ENCODE measurements around the gene MACROD2.

MACROD2 gene

DNA sequence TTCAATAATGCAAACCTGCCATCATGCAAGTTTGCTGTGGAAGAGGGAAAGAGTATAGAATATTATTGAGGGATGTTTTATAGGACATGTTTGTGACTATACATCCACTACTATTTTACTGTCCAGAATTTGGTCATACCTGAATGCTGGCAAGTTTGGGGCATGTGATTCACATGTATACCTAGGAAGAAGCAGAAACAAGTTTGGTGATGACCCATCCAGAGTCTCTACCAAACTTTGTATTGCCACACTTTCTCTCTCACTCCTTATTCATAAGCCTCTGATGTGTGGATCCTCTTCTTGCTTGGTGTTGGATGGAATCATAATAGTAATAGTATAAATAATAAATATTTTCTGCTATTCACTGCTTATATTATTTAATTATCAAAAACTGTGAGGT lies 450.6 kb downstream of the MACROD2 start:
- H3K36me3 ChIP-seq, result no peaks in the 10 kb centered on the region
- no peak overlapping the region for H3K27ac ChIP-seq
- no peaks in the 10 kb centered on the region for H3K9me3 ChIP-seq
- H3K4me1 ChIP-seq (ENCODE audit: control insufficient read depth in 1 of 2, insufficient read depth in 1 of 2, low read depth in 1 of 2, low read length in 1 of 2), result no peaks in the 10 kb centered on the region
- H3K4me3 ChIP-seq (ENCODE audit: low read depth in 1 of 2, low read length in 1 of 2), result no peak overlapping the region
- no peaks in the 10 kb centered on the region for H3K27me3 ChIP-seq
- TF ChIP-seq, protein P1, sequence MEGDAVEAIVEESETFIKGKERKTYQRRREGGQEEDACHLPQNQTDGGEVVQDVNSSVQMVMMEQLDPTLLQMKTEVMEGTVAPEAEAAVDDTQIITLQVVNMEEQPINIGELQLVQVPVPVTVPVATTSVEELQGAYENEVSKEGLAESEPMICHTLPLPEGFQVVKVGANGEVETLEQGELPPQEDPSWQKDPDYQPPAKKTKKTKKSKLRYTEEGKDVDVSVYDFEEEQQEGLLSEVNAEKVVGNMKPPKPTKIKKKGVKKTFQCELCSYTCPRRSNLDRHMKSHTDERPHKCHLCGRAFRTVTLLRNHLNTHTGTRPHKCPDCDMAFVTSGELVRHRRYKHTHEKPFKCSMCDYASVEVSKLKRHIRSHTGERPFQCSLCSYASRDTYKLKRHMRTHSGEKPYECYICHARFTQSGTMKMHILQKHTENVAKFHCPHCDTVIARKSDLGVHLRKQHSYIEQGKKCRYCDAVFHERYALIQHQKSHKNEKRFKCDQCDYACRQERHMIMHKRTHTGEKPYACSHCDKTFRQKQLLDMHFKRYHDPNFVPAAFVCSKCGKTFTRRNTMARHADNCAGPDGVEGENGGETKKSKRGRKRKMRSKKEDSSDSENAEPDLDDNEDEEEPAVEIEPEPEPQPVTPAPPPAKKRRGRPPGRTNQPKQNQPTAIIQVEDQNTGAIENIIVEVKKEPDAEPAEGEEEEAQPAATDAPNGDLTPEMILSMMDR (IDR thresholded peaks at IDR 0.05), result no peak

DNA sequence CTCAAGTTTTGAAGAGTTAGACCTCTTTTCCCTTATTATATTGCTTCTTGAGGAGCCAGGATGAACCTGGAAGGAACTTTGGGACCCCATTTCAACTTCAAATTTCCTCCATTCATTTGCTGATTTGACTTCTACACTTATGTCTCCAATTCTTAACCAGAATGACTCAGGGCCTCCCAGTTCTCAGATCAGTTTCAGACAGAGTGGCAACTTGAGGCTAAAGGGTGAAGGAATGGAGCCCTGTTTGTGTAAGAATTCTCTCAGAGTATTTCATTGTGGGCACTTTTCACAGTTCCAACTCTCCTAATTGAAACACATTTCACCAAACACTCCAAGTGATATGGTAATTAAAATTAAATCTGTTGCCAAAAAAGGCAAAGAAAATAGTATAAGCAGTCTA lies 451.1 kb downstream of the MACROD2 start:
- H3K36me3 ChIP-seq, result no peaks in the 10 kb centered on the region
- H3K27me3 ChIP-seq, result no peaks in the 10 kb centered on the region
- no peaks in the 10 kb centered on the region for H3K4me1 ChIP-seq (ENCODE audit: control insufficient read depth in 1 of 2, insufficient read depth in 1 of 2, low read depth in 1 of 2, low read length in 1 of 2)
- TF ChIP-seq, protein P1 (IDR thresholded peaks at IDR 0.05), result no peak
- H3K27ac ChIP-seq, result no peak overlapping the region
- H3K4me3 ChIP-seq (ENCODE audit: low read depth in 1 of 2, low read length in 1 of 2), result no peak overlapping the region
- no peaks in the 10 kb centered on the region for H3K9me3 ChIP-seq

DNA sequence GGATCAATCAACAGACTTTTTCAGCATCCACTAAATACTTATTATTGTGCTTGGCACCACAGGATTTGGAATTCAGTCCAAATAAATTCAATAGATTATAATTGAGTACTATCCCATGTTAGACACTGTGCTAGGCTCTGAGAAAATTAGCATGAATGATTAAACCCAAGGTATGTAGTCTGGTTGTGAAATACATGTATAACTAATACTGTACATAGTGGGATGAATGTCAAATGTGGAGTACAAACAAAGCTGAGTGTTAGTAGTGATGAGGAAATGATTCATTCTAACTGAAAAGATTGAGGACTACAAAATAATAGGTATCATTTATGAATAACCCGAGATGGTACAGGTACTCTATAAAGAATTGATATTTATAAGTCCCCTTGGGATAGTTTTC lies 454.0 kb downstream of the MACROD2 start:
- H3K4me3 ChIP-seq (ENCODE audit: low read depth in 1 of 2, low read length in 1 of 2), result no peak overlapping the region
- TF ChIP-seq, protein P1 (IDR thresholded peaks at IDR 0.05), result no peak
- H3K36me3 ChIP-seq, result no peaks in the 10 kb centered on the region
- H3K27ac ChIP-seq, result no peak overlapping the region
- H3K9me3 ChIP-seq, result no peaks in the 10 kb centered on the region
- no peaks in the 10 kb centered on the region for H3K27me3 ChIP-seq
- no peaks in the 10 kb centered on the region for H3K4me1 ChIP-seq (ENCODE audit: control insufficient read depth in 1 of 2, insufficient read depth in 1 of 2, low read depth in 1 of 2, low read length in 1 of 2)

DNA sequence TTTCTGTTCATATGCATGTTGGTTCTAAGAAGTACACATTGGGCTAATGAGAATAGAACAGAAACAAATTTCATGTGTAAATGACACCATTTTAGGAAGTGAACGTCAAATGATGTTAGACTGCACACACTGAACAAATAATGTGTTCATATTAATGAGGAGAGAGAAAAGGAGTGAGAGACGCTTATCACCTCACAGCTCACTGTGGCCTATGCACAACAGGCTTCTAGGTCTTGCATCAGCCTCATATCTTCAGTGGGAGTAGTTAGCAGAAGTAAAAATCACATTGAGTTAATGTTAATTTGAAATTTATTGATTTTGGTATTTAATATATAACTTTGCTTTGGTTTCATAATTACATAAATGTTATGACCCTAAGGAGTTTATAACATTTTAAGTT lies 454.9 kb downstream of the MACROD2 start:
- Histone ChIP-seq H3K27ac (no peak overlapping the region), H3K4me1 (ENCODE audit: control insufficient read depth in 1 of 2, insufficient read depth in 1 of 2, low read depth in 1 of 2, low read length in 1 of 2) (no peaks in the 10 kb centered on the region), H3K4me3 (ENCODE audit: low read depth in 1 of 2, low read length in 1 of 2) (no peak overlapping the region), H3K9me3 (no peaks in the 10 kb centered on the region), H3K36me3 (no peaks in the 10 kb centered on the region), H3K27me3 (no peaks in the 10 kb centered on the region)
- TF ChIP-seq, protein P1 (IDR thresholded peaks at IDR 0.05), result no peak

DNA sequence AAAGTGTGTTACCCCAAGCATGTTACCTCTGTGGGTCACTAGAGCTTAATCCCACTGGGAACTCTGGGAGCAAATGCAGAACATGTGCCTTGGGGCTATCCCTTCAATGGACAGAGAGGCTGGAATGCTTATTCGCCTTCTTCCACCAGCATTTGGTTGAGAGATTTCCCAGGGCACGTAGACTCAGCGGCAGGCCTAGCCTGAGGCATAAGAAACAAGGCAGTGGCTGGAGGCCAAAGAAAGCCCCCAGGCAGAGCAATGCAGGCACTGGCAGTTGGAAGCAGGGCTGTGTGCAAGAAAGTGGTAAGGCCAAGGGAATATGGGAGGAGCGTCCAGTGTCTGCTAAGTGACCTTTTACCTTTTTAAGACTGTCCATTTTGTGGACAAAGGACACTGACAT lies 456.1 kb downstream of the MACROD2 start:
- TF ChIP-seq, protein P1 (IDR thresholded peaks at IDR 0.05), result no peak
- no peak overlapping the region for H3K27ac ChIP-seq
- no peaks in the 10 kb centered on the region for H3K27me3 ChIP-seq

DNA sequence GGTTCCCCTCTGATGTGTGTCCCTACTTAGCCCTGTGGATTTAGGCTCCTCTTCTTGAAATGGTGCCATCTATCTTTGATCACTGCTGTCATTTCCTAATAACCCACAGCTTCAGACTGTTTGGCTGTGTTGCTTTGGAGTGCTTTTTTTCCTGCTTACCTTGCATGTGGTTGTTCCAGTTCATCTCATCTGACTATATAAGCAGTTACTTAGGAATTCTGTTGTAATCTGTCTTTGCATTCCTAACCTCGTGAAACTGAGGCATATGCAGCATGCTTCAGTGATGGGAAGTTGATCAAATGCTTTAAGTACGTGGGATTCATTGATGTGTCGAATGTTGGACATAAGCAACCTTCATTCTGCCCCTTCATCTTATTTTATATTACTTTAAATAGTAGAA lies 457.9 kb downstream of the MACROD2 start:
- TF ChIP-seq, protein P1 (IDR thresholded peaks at IDR 0.05), result no peak
- no peaks in the 10 kb centered on the region for H3K27me3 ChIP-seq
- no peak overlapping the region for H3K4me3 ChIP-seq (ENCODE audit: low read depth in 1 of 2, low read length in 1 of 2)
- no peaks in the 10 kb centered on the region for H3K36me3 ChIP-seq
- H3K4me1 ChIP-seq (ENCODE audit: control insufficient read depth in 1 of 2, insufficient read depth in 1 of 2, low read depth in 1 of 2, low read length in 1 of 2), result no peaks in the 10 kb centered on the region
- H3K27ac ChIP-seq, result no peak overlapping the region
- no peaks in the 10 kb centered on the region for H3K9me3 ChIP-seq

More for the DNA sequence above, 456.1 kb downstream of the MACROD2 start:
- H3K4me3 ChIP-seq (ENCODE audit: low read depth in 1 of 2, low read length in 1 of 2), result no peak overlapping the region
- H3K4me1 ChIP-seq (ENCODE audit: control insufficient read depth in 1 of 2, insufficient read depth in 1 of 2, low read depth in 1 of 2, low read length in 1 of 2), result no peaks in the 10 kb centered on the region
- no peaks in the 10 kb centered on the region for H3K9me3 ChIP-seq
- H3K36me3 ChIP-seq, result no peaks in the 10 kb centered on the region
